Dermis blood vessel endothelial cell (primary cell): Measurements from ENCODE around the gene TOLLIP. TPM values are rescaled to one million over a fixed set of nuclear protein-coding genes. Genes with fewer than 3 reads are reported as not detected.

Experiments
- DNase-seq: peaks from one replicate; pipeline ENCODE4 v3.0.0; 2010
- total RNA-seq: library from RNA; depleted of rRNA; stranded (reverse); fragments of >200 nt; gene quantifications from 2 replicates; pipeline ENCODE4 v1.2.3, GENCODE V29; 2014

TOLLIP gene
- total RNA-seq, 1 donor from 2014 or later, result 24.8 TPM

GRCh38 chr11:1229471-1230120 is 79.8 kb downstream of the TOLLIP start:
- DNase-seq, result no peak

DNA sequence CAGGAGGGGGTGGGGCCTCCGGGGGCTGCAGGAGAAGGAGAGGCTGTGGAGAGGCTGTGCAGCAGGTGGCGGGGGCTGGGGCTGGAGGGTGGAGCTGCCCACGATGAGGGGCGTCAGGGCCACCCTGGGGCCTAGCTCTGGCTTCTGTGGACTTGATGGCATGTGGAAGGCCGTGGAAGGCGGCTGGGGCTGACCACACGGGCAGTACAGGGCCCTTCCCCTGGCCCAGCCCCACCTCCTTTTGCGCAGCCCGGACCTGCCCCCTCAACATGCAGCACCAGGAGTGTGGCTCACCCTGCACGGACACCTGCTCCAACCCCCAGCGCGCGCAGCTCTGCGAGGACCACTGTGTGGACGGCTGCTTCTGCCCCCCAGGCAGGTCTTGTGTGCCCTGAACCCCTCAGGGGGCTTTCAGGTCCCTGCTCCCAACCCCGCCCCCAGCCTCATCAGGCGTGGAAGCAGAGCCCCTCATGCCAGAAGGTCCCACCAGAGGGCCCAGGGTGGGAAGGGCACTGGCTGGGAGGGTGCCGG is 80.4 kb downstream of the TOLLIP start:
- DNase-seq, result no peak

DNA sequence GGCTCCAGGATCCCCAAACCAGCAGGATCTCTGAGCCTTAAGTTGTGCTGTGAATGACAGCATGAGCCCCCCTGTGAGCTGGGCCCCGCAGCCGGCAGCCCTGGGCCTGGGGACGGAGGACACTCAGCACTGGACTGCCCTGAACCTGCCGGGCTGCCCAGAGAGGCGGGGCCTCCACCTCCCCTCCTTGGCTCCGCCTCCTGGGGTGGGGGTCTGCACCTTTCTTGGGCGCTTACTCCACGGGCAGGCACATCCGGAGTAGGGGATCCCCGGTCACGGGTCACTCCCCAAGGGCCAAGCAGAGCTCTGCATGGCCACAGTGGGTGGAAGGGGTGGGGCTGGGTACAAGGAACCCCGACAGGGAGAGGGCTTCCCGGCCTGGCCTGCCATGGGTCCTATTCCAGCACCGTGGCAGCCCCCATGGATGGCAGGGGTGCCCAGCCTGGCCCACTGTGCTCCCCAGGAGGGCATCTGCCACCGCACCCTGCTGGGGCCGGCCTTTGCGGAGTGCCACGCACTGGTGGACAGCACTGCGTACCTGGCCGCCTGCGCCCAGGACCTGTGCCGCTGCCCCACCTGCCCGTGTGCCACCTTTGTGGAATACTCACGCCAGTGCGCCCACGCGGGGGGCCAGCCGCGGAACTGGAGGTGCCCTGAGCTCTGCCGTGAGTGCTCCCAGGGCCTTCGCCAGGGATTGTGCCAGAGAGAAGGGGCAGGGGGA is 81.2 kb downstream of the TOLLIP start:
- DNase-seq, result no peak

GRCh38 chr11:1227551-1228100 is 81.8 kb downstream of the TOLLIP start:
- DNase-seq, result no peak

DNA sequence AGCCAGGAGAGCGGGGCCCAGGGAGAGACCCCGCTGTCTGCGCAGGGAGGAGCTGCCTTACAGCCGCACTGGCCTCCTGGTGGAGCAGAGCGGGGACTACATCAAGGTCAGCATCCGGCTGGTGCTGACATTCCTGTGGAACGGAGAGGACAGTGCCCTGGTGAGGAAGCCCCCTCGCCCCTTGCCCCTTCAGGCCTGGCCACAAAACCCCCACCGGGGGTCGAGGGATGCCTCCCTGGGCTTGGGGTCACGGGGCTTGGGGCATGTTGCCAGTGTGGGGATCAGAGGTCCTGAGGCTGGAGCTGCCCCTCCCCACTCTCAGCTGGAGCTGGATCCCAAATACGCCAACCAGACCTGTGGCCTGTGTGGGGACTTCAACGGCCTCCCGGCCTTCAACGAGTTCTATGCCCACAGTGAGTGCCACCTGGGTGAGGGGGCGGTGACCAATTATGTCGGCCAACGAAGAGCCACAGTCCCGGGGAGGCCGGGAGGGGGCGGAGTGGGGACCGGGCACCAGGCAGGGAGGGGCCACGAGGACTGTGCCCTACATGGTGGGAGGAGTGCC is 82.4 kb downstream of the TOLLIP start:
- DNase-seq, result peak; percentile 35

GRCh38 chr11:1226226-1226985 is 83.0 kb downstream of the TOLLIP start:
- no peak for DNase-seq

GRCh38 chr11:1225386-1226225 is 83.8 kb downstream of the TOLLIP start:
- no peak for DNase-seq

DNA sequence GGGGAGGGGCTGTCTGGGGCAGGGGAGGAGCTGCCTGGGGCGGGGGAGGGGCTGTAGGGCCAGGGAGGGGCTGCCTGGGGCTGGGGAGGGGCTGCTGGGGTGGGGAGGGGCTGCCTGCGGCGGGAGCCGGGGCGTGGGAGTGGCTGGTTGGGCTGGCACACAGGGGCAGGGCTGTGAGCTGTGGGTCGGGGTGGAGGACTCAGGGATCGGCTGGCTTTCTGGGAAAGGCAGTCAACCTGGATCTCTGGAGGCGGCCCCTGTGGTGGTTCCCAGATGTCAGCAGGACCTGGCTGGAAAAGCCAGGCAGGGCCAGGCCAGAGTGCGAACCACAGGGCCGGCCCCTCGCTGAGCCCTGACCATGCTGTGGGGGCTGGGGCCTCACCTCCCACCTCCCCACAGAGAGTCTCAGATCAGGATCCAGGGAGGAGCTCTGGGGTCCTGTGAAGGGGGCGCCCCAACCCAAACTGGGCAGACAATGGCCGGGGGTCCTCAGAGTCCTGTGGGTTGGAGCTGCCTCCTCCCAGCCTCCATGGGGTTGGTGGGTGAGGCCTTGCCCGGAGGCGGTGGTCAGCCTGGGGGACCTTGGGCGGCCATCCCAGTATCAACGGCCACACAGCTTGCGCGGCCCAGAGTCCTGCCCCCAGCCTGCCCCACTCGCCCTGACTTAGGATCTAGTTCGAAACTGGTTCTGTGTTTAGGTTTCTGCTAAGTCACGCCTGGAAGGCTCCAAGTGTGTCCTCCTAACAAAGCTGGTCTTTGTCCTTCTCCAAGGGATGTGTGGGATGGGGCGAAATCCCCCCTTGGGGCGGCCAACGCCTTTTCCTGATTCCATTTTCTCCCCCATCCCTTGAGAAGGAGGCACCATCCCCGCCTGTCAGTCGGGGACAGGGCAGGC is 84.7 kb downstream of the TOLLIP start:
- DNase-seq, result no peak

Other genes with a start within 250 kb of the TOLLIP start
- gene MUC2, start 234.8 kb downstream of the TOLLIP start, total RNA-seq, result not detected in 2 replicates
- gene MUC5AC, start 151.7 kb downstream of the TOLLIP start, total RNA-seq, result not detected in 2 replicates
- not detected in 2 replicates for gene MUC5B, start 86.6 kb downstream of the TOLLIP start, total RNA-seq
- 0.23 and 0.51 TPM in 2 replicates for gene BRSK2, start 80.3 kb upstream of the TOLLIP start, total RNA-seq
- 44.6 and 47.0 TPM in 2 replicates for gene MOB2, start 177.1 kb upstream of the TOLLIP start, total RNA-seq